Right lung (tissue), 5 donors: ENCODE results near the gene KIAA2012. TPM values are rescaled to one million over a fixed set of nuclear protein-coding genes. Genes with fewer than 3 reads are reported as not detected.
A peak's percentile ranks its signal among the peaks of the same experiment; 100 is the strongest.

Source experiments
- DNase-seq, 2 donors: peaks; one replicate each; pipeline ENCODE4 v3.0.0-alpha.2; 2013
- polyA plus RNA-seq, 5 donors: library from polyadenylated mRNA; unstranded; fragments of 120-200 nt; gene quantifications; one replicate each; pipeline versions ENCODE4 v1.2.1 to v1.2.3, GENCODE V29; 2013; ENCODE audit warnings: inconsistent platforms in 1 of 5, low replicate concordance in 1 of 5; ENCODE audit not compliant: insufficient read length in 5 of 5, insufficient read depth in 1 of 5

Gene KIAA2012
- polyA plus RNA-seq, 5 donors: 0.46 to 2.7 (median 1.5) TPM

DNA sequence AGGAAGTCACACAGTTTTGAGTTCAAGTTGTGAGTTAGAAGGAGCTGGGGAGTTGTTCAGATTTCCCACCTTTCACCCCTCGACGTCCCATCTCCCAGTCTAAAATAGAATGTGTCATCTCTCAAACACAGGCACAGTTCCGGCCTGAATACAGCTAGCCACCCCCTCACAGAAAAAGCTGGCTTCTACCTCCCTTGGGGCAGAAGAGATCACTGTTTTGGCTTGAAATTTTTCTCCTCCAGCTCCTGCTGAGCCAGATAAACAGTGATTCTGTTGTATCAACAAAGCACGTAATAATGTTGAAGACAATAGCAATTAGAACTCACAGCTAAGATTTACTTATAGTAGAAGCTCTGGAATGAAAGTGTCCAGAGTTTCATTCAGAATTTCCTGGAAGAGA lies 74.7 kb downstream of the KIAA2012 start:
- no peak for DNase-seq

DNA sequence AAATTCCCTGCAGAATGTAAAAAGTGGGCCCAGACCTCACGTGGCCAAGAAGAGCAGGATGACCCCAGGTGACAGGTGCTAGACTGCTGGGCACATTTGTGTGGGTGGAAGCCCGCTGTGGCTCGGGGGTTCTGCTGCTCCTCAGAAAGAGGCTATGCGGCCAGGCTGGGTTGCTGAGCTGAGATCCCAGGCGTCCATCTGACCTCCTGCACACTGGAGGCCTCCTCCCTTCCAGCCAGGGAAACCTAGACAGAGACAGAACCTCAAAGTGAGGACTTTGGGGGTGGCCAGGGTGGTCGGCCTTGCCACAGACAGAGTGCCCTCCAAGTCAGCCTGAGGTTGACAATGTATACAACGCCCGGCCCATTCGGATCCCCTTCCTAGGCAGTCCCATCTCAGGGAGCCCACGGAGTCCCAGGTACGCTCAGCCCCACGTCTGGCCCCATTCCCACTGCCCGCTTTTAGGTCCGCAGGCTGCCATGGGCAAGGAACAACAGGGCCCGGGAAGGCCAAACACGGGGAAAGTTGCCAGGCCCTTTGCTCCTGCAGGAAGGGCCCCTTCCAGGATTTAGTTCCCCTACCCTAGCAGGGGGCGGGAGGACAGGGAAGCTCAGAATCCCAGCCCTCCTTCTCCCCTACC lies 75.6 kb downstream of the KIAA2012 start:
- DNase-seq: no peak

DNA sequence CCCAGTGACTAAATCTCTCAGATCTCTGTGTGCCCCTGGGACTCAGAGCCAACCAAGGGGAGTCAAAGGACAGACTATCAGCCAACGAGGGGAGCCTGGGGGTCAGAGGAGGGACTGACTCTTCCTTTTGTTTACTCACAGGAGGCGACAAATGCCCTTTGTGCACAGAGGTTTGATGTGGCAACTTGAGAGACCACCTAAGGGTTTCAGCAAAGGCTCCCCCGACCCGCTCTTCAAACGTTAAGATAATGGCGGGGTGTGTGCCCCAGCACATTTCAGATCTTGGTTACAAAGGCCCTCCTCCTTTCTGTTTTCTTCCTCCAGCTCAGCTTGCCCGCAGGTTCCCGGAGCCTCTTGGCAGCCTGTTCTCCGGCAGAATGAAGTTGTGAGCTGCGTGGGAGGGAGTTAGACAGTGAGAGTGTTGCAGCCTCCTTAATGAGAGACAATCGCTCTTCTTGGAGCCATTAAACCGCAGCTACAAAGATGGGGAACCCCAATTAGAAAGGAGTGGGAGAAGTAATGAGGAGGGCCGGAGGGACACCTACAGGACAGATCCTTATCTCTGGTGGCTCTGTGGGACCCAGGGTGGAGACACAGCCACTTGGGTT lies 76.2 kb downstream of the KIAA2012 start:
- peak in 1 of 2 donors; percentile 31 for DNase-seq

DNA sequence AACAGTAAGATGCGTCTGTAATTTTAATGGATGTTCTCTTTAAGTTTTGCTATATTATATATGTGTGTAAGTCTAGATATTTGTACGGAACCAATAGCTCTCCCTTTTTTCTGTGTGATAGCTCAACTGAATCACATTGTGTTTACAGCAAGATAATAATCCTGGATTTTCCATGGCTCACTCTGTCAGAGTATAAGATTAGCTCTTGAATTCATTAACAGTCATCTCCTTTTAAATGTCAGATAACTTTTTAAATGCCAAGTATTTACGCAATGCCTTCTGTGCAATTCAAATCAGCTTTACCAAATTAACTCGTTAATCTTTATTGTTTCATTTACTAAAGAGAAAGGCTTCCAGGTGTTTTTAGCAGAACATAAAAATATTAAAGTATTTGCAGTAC lies 76.9 kb downstream of the KIAA2012 start:
- peak in 1 of 2 donors; percentile 39 for DNase-seq

DNA sequence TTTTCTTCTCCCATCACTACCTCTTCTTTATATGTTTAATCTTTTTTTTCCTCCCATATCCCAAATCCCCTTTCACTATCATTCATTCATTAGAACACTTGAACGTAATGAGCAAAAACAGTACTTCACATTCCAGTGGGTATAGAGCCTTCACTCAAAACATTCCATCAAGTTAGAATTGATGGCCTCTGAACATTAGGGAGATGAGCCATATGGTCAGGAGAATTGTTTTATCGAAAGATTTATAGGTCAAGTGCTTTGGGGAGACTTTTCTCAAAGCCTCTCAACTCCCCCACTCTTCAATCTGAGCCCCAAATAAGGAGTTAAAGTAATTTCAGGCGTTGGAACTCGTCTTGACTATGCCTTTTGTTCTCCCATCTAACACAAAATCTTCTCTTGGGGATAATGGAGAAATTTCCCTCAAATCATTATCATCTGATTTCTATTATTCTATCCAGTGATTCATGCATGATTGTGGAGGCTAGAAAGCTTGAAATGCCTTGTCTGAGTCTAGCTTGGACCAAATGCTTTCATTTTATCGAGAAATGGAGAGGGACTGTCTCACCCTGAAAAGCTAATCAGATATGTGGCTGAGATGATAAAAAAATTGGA lies 79.2 kb downstream of the KIAA2012 start:
- DNase-seq: no peak

DNA sequence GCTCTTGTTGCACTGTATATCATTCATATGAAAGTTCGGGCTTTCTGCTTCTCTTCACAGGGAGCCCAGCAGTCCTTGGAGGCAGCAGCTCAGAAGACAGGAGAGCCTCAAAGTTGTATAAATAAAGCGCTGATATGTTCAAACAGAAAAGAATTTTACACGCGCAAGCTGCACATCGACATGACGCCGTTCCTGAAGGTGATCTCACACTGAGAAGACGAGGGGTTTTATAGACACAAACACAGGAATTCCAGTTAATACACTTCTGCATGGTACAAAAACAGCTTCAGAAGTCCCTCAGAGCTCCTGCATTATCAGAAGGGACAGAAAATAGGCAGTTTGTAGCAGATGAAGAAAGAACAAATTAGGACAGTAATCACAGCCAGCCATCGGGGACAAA lies 81.6 kb downstream of the KIAA2012 start:
- no peak for DNase-seq

DNA sequence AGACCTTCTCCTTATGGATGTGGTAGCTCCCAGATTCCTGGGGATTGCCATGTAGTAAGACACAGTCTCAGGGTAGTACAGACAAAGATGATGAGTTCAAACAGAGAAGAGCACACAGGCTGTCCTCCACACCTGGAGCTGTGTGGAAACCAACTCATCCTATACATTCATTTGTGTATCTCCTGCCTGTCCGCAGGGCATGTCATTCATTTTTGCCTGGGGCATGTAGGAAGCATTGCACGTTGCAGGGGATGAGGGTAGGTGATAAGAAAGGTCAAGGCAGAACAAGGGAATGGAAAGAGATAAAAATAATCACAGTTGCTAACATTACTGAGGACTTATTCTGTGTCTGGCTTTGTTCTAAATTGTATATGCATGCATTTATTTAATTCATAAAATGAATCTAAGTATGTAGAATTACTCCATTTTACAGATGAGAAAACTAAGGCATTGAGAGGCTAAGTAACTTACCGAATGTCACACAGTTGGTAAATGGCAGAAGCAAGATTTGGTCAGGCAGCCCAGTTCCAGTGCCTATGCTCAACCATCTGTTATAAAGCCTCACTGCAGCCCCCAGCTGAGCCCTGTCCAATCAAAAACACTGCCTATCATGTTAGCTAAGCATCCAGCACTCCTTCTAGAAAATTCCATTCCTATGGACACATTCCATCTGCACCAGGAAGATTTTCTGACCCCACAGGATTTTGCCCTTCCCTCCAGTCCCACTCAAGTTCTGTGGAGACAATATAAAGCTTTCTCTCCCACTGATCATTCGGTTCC lies 84.3 kb downstream of the KIAA2012 start:
- DNase-seq: no peak

DNA sequence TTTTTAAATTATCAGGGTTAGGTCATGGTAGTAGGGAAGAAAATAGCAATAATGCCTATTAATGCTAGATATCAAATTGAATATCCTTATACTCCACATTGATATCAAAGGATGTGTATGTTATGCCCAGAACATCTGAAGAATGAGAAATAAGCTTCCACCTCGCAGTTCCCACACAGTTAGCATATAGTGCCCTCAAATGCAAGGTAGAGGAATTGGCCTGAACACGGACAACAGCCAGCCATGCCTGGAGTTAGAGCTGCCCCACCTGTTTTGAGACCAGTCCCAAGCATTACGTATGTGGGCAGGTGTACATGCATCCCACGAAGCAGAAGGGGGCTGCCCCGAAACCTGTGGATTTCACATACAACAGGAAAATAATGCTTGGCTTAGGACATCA lies 85.7 kb downstream of the KIAA2012 start:
- DNase-seq: no peak

DNA sequence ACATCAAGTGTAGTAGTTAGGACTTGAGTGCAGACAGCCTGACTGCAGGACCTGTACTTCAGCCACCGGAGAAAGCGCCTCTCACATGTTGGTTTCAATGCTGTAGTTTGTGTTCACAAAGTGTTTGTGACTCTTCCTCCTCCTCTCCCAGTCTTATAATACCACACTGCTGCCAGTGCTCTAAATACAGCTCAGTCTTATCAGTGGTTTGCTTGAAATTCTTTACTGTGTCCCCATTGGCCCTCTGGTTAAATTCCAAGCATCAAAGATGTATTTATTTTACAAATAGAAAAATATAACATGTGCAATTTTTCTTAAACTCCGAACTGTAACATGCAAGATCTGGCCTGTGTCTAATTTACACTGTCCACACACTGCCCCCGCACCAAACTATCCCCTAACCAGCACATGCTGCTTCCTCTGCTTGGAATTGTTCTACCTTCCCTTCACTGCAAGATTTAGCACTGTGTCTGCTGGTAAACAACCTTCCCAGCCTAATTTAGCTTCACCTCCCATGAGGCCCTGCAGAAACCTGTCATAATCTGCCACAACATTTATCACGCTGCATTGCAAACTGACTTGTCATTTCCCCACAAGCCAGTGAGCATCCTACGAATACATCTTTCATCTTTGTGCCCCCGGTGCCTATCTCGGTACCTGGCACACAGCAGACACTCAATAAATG lies 88.2 kb downstream of the KIAA2012 start:
- no peak for DNase-seq

DNA sequence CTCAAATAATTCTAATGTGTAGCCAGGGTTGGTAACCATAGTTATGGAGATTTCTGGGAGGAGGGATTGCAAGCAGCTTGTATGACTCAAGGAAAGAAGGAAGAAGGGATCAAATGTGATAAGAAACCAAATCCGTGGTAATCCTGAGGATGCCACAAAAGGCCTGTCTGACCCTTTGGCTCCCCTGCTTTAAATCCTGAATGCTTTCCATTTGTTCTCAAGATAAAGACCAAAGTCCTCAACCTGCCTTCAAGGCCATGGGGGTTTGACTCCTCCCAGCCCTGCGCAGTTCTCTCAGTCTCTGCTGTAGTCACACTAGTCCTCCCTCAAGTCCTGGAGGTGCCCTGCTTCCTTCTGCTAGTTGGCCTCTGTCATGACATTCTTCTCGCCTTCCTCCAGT lies 91.4 kb downstream of the KIAA2012 start:
- no peak for DNase-seq

DNA sequence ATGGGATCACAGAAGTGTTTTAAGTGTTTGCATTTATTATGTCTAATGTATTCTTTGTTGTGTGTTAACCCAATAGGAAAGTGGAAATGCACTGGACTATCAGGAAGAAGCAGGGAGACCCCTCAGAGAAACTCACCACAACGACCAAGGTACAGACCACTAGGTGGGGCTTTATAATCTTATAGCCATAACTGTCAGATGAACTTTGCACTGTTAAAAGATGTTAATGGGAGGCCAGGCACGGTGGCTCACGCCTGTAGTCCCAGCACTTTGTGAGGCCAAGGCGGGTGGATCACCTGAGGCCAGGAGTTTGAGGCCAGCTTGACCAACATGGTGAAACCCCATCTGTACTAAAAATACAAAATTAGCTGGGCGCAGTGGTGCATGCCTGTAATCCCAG lies 92.2 kb downstream of the KIAA2012 start:
- DNase-seq: no peak

DNA sequence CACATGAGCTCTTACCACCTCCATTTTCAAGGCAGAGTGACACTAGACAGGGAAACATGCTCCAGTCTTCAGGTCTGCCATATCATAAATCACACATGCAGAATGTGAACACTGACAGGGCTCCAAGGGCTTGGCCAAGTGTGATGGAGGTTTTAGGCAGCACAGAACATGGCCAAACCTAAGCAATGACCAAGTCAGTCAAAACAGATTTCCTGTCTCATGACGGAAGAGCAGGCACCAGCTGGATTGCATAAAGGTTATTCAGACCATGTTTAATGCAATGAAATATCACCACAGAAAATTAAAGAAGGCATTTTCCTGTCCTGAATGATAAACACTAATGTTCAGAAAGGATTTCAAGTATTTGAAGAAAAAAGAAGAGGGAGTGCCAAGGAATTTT lies 92.9 kb downstream of the KIAA2012 start:
- DNase-seq: no peak

DNA sequence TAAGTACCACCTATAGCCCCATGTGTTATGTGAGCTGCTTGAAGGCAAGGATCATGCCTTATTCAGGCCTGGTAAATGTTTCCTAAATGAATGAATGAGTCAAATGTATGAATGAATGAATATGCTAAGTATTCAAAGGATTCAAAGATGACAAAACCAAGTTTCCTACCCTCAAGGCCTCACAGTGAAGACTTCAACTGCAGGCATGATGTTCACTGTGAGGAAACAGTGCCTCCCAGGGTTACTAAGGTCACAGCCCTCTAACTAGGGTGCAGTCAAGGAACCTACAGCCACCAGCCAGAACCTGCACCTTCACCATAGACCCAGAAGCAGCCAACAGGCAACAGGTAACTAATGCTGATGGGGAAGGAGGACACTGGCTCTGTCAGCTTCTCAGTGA lies 96.1 kb downstream of the KIAA2012 start:
- no peak for DNase-seq

DNA sequence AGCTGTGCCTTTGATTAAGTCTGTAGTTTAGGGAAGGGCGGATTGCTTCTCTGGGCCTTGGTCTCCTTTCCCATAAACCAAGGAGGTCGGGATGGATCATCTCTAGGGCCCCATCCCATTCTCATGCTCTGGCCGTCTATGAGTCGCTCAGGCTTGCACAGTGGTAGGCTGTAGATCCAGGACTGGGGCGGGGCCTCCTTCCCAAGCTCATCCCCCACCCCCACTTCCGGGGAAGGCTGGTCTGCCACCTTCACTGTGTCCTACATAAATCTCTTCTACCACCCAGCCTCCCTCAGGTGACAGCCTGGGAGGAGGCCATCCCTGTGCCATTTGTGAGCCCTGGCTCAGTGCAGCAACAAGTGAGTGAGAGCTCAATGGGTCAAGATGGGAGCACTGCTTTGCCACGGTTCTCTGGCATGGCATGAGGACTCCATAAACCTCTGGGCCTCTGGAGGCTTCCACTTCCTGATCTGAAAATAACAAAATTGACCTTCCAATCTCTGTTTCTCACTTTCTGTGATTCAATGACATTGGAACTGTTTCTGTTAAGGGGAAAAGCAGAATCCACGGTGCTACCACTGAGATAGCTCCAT lies 96.9 kb downstream of the KIAA2012 start:
- DNase-seq: no peak

DNA sequence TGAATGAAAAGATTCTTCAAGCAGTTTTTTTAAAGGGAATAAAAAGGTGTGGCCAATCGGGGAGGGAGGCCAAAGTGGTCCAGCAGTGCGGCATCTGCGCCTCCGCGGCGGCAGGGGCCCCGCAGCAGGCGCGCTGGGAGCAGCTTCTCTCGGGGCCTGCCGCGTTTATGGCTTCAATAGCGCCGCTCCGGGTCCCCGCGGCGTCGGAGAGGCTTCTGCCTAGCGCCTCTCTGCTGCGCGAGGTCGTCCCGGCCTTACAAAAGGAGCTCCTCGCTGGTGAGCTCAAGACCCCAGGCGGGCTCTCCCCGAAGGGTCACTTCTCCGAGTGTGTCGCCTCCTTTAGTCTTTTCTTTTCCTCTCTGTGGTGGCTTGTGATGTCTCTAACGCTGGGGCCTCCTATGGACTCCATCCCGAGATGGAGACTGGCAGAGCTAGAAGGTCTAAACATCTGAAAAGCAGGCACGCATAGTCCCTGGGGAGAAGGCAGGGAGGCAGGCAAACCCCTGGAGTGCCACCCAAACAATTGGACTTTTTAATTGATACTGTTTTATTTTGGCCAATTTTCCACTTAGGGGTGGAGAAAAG lies 98.3 kb downstream of the KIAA2012 start:
- DNase-seq: no peak

DNA sequence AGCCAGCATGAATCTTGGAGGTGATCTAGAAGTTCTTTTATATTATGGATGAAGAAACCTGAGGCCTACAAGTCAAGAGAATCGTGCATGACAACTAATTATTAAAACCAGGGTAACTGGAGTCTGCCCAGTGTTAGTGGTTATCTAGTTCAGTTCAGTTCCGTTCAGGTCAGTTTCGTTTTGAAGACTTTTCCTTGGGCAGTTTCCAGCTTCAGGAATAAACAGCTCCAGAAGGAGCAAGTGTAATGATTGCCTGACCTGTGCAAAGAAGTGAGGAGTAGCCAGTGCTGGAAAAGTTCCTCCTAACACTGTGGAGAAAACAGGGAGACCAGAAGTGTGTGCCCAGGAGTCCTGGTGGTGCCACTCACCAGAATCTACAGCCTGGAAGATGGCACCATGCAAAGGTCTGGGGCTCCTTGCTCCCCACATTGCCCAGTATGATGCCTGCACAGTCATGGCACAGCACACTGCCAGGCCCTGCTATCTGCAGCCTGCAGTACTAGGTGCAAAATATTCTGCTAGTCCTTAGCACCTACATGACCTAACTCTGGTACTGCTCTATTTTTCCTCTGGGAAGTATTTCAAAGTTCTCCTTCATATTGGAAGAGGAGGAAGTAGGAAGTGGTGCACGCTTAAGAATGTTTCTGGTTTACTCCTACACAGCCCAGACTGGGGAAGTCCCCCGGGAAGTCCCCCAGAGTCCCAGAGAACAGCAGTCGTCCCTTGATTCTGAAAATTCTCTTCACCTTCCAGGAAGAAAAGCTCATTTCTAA lies 99.6 kb downstream of the KIAA2012 start:
- DNase-seq: no peak

DNA sequence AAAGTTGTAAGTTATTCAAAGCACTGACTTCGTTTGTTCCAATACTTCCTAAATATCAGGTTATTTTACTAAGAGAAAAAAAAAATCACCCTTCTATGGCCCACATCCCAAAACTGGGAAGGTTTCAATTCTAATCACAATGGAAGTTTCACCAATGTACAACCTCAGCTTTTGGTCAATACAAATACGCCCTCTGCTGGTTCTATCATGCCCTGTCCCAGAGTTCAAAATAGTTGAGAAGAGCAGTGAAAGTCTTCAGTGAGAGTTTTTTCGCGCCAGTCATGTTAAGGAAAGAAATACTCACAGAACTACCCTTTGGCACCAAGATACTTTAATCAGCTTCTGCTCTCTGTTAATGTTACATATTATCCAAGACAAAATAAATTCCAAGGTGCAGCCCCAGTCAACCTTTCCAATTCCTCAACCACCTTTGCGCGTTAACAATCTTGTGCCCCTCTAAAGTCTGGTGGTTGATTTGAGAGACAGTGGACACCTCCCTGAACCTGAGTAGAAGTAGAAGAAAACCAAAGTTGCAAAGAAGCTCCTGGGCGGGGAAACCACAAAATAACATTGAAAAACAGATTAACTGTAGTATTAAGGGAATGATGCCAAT lies 105.4 kb downstream of the KIAA2012 start:
- peak; percentile 49 to 66 for DNase-seq

DNA sequence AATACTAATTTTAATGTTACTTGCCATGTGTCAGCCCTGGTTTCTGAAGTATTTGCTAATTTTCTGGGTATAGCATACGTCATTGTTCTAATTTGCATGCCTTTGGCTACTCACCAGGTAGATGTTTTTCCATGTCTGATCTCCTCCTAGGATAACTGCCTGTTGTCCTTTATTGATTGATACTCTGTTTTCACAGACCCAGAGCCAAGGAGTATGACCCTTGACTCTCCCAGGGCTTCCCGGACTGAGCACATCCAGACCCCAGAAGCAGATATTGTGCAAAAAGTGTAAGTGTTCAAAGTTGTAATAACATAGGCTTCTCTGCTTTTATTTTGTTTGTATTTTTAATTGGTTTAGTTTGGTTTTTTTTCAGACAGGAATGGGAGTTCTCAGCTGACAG lies 111.5 kb downstream of the KIAA2012 start:
- no peak for DNase-seq

DNA sequence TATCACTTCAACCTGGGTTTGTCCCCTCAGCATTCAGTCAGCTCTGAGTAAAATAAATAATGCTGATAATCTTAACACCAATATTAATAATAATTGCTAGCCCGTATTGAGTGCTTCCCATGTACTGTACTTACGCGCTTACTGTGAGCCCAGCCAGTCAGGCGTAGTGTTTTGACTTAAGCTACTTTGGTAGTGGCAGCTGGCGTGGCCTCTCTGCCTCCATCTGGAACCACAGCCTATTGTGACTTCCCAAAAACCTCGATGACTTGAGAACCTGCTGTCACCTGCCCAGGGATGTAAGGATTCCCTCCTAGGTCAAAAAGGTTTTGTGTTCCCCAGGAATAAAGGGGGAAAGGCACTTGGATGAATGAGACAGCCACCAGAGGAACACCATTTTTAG lies 112.1 kb downstream of the KIAA2012 start:
- no peak for DNase-seq

DNA sequence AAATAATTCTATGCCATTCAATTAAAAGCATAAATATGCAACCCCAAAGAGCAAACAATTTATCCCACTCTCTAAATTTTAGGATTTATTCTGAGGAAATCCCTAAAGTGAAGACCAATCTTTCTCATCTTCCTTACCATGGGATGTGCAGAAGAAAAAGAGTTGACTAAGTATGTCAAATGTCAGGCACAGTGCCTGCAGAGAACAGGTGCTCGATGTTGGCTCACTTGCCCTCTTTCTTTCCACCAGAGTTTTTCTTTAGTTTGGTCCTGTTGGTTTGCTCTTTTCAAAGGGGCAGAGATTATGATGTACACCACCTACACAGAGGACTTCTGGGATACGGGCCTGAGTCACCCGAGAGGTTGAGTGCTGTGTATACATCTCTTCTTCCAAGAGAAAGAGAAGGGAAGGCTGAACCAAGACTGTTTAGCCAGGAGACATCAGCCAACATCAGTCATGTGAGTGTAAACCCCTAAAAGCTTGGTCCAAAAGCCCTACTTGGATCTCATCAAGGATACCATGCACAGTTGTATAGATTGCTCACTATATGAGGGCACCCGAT lies 113.7 kb downstream of the KIAA2012 start:
- DNase-seq: no peak
